Stimulated activated CD8-positive, alpha-beta memory T cell treated with anti-CD3 and anti-CD28 coated beads, Interleukin-15, amount 100 ng/mL, for 4 hours (primary cell): Measurements from ENCODE around the gene TIMELESS.
"Not testable (repeated sequence)": the region's sequence is repeated elsewhere in the genome, so short reads cannot be mapped to it uniquely, and the experiment has no call there.

Experiments used
- DNase-seq, 2 donors: peaks; one replicate each; pipeline ENCODE4 v3.0.0-alpha.2; 2020; ENCODE audit warnings: low read depth in 2 of 2

TIMELESS gene

GRCh38 chr12:56448860-56449621 lies at the start of gene TIMELESS:
Gene TIMELESS (minus strand): TSS chr12:56449426. CDS start chr12:56434170, 15,256 bp downstream.
- peak; percentile 69 to 71 for DNase-seq

- DNase-seq: not testable (repeated sequence)
These were observed 49.1 kb upstream of the TIMELESS start for GRCh38 chr12:56498126-56498902.

- peak; percentile 10 to 31 for DNase-seq
These were observed 47.5 kb upstream of the TIMELESS start for GRCh38 chr12:56496704-56497103.

- DNase-seq: not testable (repeated sequence)
These were observed 45.3 kb upstream of the TIMELESS start for GRCh38 chr12:56494481-56494880.

- DNase-seq: not testable (repeated sequence)
These were observed 44.8 kb upstream of the TIMELESS start for GRCh38 chr12:56494106-56494415.

- not testable (repeated sequence) for DNase-seq
These were observed 44.3 kb upstream of the TIMELESS start for GRCh38 chr12:56493409-56494105.

- no peak for DNase-seq
These were observed 41.1 kb upstream of the TIMELESS start for GRCh38 chr12:56490360-56490759.

GRCh38 chr12:56488041-56488955 lies 39.1 kb upstream of the TIMELESS start, which contains the start of gene GLS2:
Gene GLS2 (minus strand): TSS chr12:56488161. CDS start chr12:56488118, 43 bp downstream.
- peak; percentile 47 to 54 for DNase-seq

- no peak for DNase-seq
These were observed 38.3 kb upstream of the TIMELESS start for GRCh38 chr12:56487448-56488040.

- DNase-seq: no peak
These were observed 37.5 kb upstream of the TIMELESS start for GRCh38 chr12:56486694-56487093.

GRCh38 chr12:56484566-56484965 lies 35.3 kb upstream of the TIMELESS start:
- DNase-seq: no peak

- no peak for DNase-seq
These were observed 30.4 kb upstream of the TIMELESS start for GRCh38 chr12:56479625-56480024.

- DNase-seq: no peak
These were observed 28.4 kb upstream of the TIMELESS start for GRCh38 chr12:56477521-56478225.

- no peak for DNase-seq
These were observed 27.8 kb upstream of the TIMELESS start for GRCh38 chr12:56476972-56477432.

GRCh38 chr12:56476143-56476542 lies 26.9 kb upstream of the TIMELESS start:
- DNase-seq: no peak

- no peak for DNase-seq
These were observed 25.2 kb upstream of the TIMELESS start for GRCh38 chr12:56474389-56474788.

GRCh38 chr12:56469007-56469930 lies 20.0 kb upstream of the TIMELESS start:
- no peak for DNase-seq

- peak; percentile 86 to 92 for DNase-seq
These were observed 19.2 kb upstream of the TIMELESS start, which contains the start of gene SPRYD4 for GRCh38 chr12:56468216-56469006. Gene SPRYD4 (plus strand): TSS chr12:56468578. CDS start chr12:56468592, 14 bp downstream.
